HCT116 (cell line): Measurements from ENCODE around the gene KCNJ18.
"Not testable (repeated sequence)": the region's sequence is repeated elsewhere in the genome, so short reads cannot be mapped to it uniquely, and the experiment has no call there.

Experiments
- CEBPB ChIP-seq: IDR thresholded peaks from 2 replicates; pipeline ENCODE4 v1.6.1; 2012; ENCODE audit warnings: low read depth
- EZH2phosphoT487 ChIP-seq: fragments of 200-600 bp; IDR thresholded peaks from 2 replicates; pipeline ENCODE4 v1.6.1; 2018; ENCODE audit warnings: antibody characterized with exemption, borderline replicate concordance
- JUND ChIP-seq: IDR thresholded peaks from 2 replicates; pipeline ENCODE4 v1.6.1; 2012
- POLR2A ChIP-seq: IDR thresholded peaks from 2 replicates; pipeline ENCODE4 v1.7.0; 2011; ENCODE audit warnings: borderline replicate concordance; ENCODE audit not compliant: insufficient read depth, insufficient read length; ENCODE audit errors: extremely low read depth
- POLR2AphosphoS5 ChIP-seq: IDR thresholded peaks from 2 replicates; pipeline ENCODE4 v1.6.1; 2011; ENCODE audit warnings: mild to moderate bottlenecking, low read depth, low read length, moderate library complexity
- RAD21 ChIP-seq: IDR thresholded peaks from 2 replicates; pipeline ENCODE4 v1.6.1; 2012; ENCODE audit warnings: low read depth, mild to moderate bottlenecking
- SP1 ChIP-seq: IDR thresholded peaks from 2 replicates; pipeline ENCODE4 v1.6.1; 2012; ENCODE audit warnings: low read depth
- SRF ChIP-seq: IDR thresholded peaks from 2 replicates; pipeline ENCODE4 v1.6.1; 2012; ENCODE audit warnings: low read depth
- YY1 ChIP-seq: IDR thresholded peaks from 2 replicates; pipeline ENCODE4 v1.6.1; 2011; ENCODE audit warnings: low read length, low read depth, moderate library complexity, mild to moderate bottlenecking; ENCODE audit not compliant: insufficient replicate concordance; ENCODE audit errors: extremely low read depth
- ZNF274 ChIP-seq: fragments of 200-500 bp; sonication (Bioruptor generic); IDR thresholded peaks from 2 replicates; pipeline ENCODE4 v1.6.1; 2014; ENCODE audit warnings: mild to moderate bottlenecking, low read depth, low read length, inconsistent platforms
- TF ChIP-seq, protein P1 (sequence below): IDR thresholded peaks from 2 replicates; pipeline ENCODE4 v1.6.1; 2012
- TF ChIP-seq, protein P2 (sequence below), 3 experiments: fragments of 200-600 bp in 1 of 3; sonication (generic) in 1 of 3; IDR thresholded peaks in 2 of 3; conservative IDR thresholded peaks in 1 of 3; 2 replicates each; pipeline ENCODE4 v1.5.1; 2012 to 2017; ENCODE audit warnings: low read depth in 2 of 3, low read length in 2 of 3, antibody characterized with exemption in 1 of 3, borderline replicate concordance in 1 of 3, control low read depth in 1 of 3, mild to moderate bottlenecking in 1 of 3, mixed read lengths in 1 of 3, mixed run types in 1 of 3, moderate library complexity in 1 of 3; ENCODE audit not compliant: insufficient read depth in 1 of 3

DNA sequence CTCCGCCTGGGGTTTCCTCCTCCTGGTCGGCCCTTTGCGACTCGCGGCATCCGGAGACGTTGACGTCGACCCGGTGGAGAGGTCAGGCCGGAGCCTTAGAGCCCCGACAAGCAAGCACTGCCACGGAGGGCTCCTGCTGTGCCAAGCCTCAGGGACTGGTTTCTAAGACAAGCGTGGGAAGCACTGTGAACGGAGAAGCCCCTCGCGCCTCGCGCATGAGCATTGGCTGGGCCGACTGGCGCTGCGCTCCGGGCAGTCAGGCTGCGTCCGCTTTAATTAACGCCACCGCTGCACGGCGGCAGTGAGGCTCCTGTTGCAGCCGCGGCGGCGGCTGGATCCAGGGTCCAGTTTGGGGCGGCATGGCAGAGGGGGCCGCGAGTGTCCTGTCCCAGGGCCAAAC lies 10.2 kb upstream of the KCNJ18 start:
- TF ChIP-seq, protein P1, sequence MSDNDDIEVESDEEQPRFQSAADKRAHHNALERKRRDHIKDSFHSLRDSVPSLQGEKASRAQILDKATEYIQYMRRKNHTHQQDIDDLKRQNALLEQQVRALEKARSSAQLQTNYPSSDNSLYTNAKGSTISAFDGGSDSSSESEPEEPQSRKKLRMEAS, result not testable (repeated sequence)
- TF ChIP-seq, protein P2, sequence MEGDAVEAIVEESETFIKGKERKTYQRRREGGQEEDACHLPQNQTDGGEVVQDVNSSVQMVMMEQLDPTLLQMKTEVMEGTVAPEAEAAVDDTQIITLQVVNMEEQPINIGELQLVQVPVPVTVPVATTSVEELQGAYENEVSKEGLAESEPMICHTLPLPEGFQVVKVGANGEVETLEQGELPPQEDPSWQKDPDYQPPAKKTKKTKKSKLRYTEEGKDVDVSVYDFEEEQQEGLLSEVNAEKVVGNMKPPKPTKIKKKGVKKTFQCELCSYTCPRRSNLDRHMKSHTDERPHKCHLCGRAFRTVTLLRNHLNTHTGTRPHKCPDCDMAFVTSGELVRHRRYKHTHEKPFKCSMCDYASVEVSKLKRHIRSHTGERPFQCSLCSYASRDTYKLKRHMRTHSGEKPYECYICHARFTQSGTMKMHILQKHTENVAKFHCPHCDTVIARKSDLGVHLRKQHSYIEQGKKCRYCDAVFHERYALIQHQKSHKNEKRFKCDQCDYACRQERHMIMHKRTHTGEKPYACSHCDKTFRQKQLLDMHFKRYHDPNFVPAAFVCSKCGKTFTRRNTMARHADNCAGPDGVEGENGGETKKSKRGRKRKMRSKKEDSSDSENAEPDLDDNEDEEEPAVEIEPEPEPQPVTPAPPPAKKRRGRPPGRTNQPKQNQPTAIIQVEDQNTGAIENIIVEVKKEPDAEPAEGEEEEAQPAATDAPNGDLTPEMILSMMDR (IDR thresholded peaks at IDR 0.05 in 2 of 3, conservative IDR thresholded peaks at IDR 0.05 in 1 of 3; ENCODE audit: borderline replicate concordance in 1 of 3, insufficient read depth in 1 of 3, low read depth in 2 of 3, low read length in 2 of 3), result not testable (repeated sequence)
- TF ChIP-seq POLR2AphosphoS5, POLR2A, YY1, CEBPB, JUND, SP1, EZH2phosphoT487, SRF, RAD21, ZNF274: not testable (repeated sequence)
